CD14-positive monocyte (primary cell): ENCODE results near the gene SLC9A9. TPM values are rescaled to one million over a fixed set of nuclear protein-coding genes. Genes with fewer than 3 reads are reported as not detected.

ENCODE experiments used
- DNase-seq, 3 donors: peaks; one replicate each; pipeline ENCODE4 v3.0.0-alpha.2; 2011 to 2022
- H2AFZ ChIP-seq: 2 replicates; pipeline ENCODE4 v1.6.0; 2012; ENCODE audit warnings: mild to moderate bottlenecking, low read depth, low read length, inconsistent platforms; ENCODE audit not compliant: insufficient read depth, poor library complexity, severe bottlenecking
- H3K27ac ChIP-seq, 2 donors: 1 replicate in 1 of 2; 2 replicates in 1 of 2; pipeline ENCODE4 v1.5.1; 2012 to 2013; ENCODE audit warnings: low read length in 2 of 2, control low read depth in 1 of 2, inconsistent platforms in 1 of 2, low read depth in 1 of 2, mild to moderate bottlenecking in 1 of 2
- H3K27me3 ChIP-seq, 2 donors: one replicate each; pipeline versions ENCODE4 v1.6.0 to v1.6.1; 2011 to 2013; ENCODE audit warnings: low read length in 2 of 2; ENCODE audit not compliant: control insufficient read depth in 2 of 2, insufficient read depth in 2 of 2
- H3K36me3 ChIP-seq, 2 donors: replicated peaks in 1 of 2; 1 replicate in 1 of 2; 2 replicates in 1 of 2; pipeline versions ENCODE4 v1.5.1 to v1.6.1; 2012 to 2013; ENCODE audit warnings: low read length in 2 of 2, control low read depth in 1 of 2, inconsistent platforms in 1 of 2, mild to moderate bottlenecking in 1 of 2; ENCODE audit not compliant: insufficient read depth in 2 of 2, control insufficient read depth in 1 of 2
- H3K4me1 ChIP-seq, 2 donors: 1 replicate in 1 of 2; 2 replicates in 1 of 2; pipeline versions ENCODE4 v1.5.1 to v1.6.1; 2012 to 2013; ENCODE audit warnings: low read length in 2 of 2, control low read depth in 1 of 2, inconsistent platforms in 1 of 2, mild to moderate bottlenecking in 1 of 2, moderate library complexity in 1 of 2; ENCODE audit not compliant: insufficient read depth in 2 of 2, control insufficient read depth in 1 of 2
- H3K4me2 ChIP-seq: replicated peaks from 2 replicates; pipeline ENCODE3; 2012; ENCODE audit warnings: low read length, moderate library complexity, mild to moderate bottlenecking; ENCODE audit not compliant: poor library complexity, severe bottlenecking; ENCODE audit errors: extremely low read depth
- H3K4me3 ChIP-seq, 3 experiments: fragments of 200-600 bp in 1 of 3; sonication (generic) in 1 of 3; replicated peaks in 1 of 3; 1 replicate in 2 of 3; 2 replicates in 1 of 3; pipeline ENCODE4 v1.5.1; 2011 to 2013; ENCODE audit warnings: low read length in 3 of 3, mild to moderate bottlenecking in 3 of 3, control low read depth in 2 of 3, low read depth in 2 of 3, inconsistent platforms in 1 of 3, moderate library complexity in 1 of 3
- H3K79me2 ChIP-seq: 2 replicates; pipeline ENCODE4 v1.6.0; 2012; ENCODE audit warnings: mild to moderate bottlenecking, control low read depth, inconsistent platforms, low read length, moderate library complexity; ENCODE audit not compliant: insufficient read depth
- H3K9ac ChIP-seq: 2 replicates; pipeline ENCODE4 v1.6.0; 2017; ENCODE audit warnings: low read length, mild to moderate bottlenecking; ENCODE audit not compliant: insufficient read depth, poor library complexity, severe bottlenecking
- H3K9me3 ChIP-seq, 2 donors: replicated peaks in 1 of 2; 1 replicate in 1 of 2; 2 replicates in 1 of 2; pipeline versions ENCODE4 v1.5.1 to v1.6.1; 2012 to 2013; ENCODE audit warnings: low read length in 2 of 2, control low read depth in 1 of 2; ENCODE audit not compliant: control insufficient read depth in 1 of 2, insufficient read depth in 1 of 2
- H4K20me1 ChIP-seq: 2 replicates; pipeline ENCODE4 v1.6.0; 2012; ENCODE audit warnings: mild to moderate bottlenecking, low read length, control low read depth, moderate library complexity; ENCODE audit not compliant: insufficient read depth
- H3K27ac Mint-ChIP-seq, 7 donors: one replicate each; pipeline ENCODE4 v1.8.0; 2020; ENCODE audit warnings: mild to moderate bottlenecking in 7 of 7, mixed read lengths in 7 of 7, moderate library complexity in 6 of 7, inconsistent platforms in 2 of 7
- H3K27me3 Mint-ChIP-seq, 3 donors: one replicate each; pipeline ENCODE4 v1.8.0; 2021 to 2022; ENCODE audit warnings: low read depth in 3 of 3, mild to moderate bottlenecking in 3 of 3, mixed read lengths in 3 of 3, moderate library complexity in 3 of 3, inconsistent platforms in 1 of 3
- H3K36me3 Mint-ChIP-seq, 2 donors: one replicate each; pipeline ENCODE4 v1.8.0; 2020; ENCODE audit warnings: mixed read lengths in 2 of 2, inconsistent platforms in 1 of 2, mild to moderate bottlenecking in 1 of 2
- H3K4me1 Mint-ChIP-seq: one replicate; pipeline ENCODE4 v1.8.0; 2020; ENCODE audit warnings: mild to moderate bottlenecking, mixed read lengths
- H3K4me3 Mint-ChIP-seq, 2 donors: one replicate each; pipeline ENCODE4 v1.8.0; 2020; ENCODE audit warnings: mild to moderate bottlenecking in 2 of 2, mixed read lengths in 2 of 2, moderate library complexity in 1 of 2
- H3K9me3 Mint-ChIP-seq, 7 donors: one replicate each; pipeline ENCODE4 v1.8.0; 2020 to 2022; ENCODE audit warnings: mixed read lengths in 7 of 7, mild to moderate bottlenecking in 6 of 7, moderate library complexity in 6 of 7, inconsistent platforms in 2 of 7
- WGBS: methylation state at CpG from one replicate; pipeline ENCODE4 v1.1.5; 2013; ENCODE audit warnings: missing lambda C conversion rate; ENCODE audit not compliant: insufficient coverage; 5-methylcytosine and 5-hydroxymethylcytosine counted together
- intact Hi-C, 2 donors: fragments of 100-400 bp; cut with micrococcal nuclease; formaldehyde crosslinking; loops; one replicate each; pipeline versions ENCODE4 v1.15.0 to v1.15.1; 2023
- polyA plus RNA-seq, 3 donors: library from polyadenylated mRNA; depleted of rRNA in 1 of 3; unstranded in 2 of 3; stranded (reverse) in 1 of 3; fragments of 300-500 nt in 2 of 3; fragments of >200 nt in 1 of 3; fragmentation: Illumina TruSeq in 2 of 3; gene quantifications; 1 replicate in 2 of 3; 2 replicates in 1 of 3; pipeline ENCODE4 v1.2.3, GENCODE V29; 2012 to 2021
- TF ChIP-seq, protein P1 (sequence below): fragments of 200-600 bp; IDR thresholded peaks from one replicate; pipeline ENCODE4 v1.8.0; 2022; ENCODE audit warnings: antibody characterized with exemption, mild to moderate bottlenecking

SLC9A9 gene
- polyA plus RNA-seq, 3 donors: 14.1 to 32.8 (median 27.0) TPM

DNA sequence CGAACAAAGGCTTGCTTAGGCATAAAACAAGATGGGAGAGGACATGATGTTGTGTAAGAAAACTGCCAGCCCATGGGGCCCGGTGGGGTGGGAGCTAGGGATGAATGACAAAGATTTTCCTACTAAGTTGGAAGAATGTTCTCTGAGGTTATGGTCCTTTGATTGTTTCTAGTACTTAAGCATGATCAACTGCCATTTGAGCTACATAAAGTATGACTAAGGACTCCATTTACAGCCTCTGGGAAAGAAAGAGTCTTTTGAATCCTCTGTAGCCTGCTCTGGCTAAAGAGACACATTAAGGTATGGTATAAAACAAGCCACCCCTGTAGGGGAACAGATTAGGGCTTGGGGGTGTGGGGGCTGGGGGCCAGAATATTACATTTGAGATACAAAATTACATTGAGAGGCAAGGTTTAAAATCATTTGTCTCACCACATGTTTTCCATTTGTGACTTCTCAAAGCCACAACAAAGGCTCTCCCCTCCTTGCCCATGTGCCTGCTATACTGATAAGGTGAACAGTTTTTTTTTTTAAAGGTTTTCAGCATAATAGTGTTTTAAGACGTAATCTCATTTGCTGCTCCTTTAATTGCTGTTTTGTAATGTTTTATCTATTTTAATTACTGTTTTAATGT is 405.3 kb downstream of the SLC9A9 start:
- Mint-ChIP-seq H3K27ac (peak overlapping the region; percentile 93 to 99 (median 96)), H3K27me3 (peaks cover 0 to 2% (median 0%) of the 10 kb centered on the region in 3 donors), H3K4me3 (no peak overlapping the region), H3K4me1 (peaks cover 42% of the 10 kb centered on the region), H3K36me3 (peaks cover 24 to 31% of the 10 kb centered on the region in 2 donors), H3K9me3 (peaks cover 0 to 4% (median 0%) of the 10 kb centered on the region in 7 donors)
- H3K79me2 ChIP-seq: no peaks in the 10 kb centered on the region
- DNase-seq: no peak
- no peak overlapping the region for H2AFZ ChIP-seq
- TF ChIP-seq, protein P1, sequence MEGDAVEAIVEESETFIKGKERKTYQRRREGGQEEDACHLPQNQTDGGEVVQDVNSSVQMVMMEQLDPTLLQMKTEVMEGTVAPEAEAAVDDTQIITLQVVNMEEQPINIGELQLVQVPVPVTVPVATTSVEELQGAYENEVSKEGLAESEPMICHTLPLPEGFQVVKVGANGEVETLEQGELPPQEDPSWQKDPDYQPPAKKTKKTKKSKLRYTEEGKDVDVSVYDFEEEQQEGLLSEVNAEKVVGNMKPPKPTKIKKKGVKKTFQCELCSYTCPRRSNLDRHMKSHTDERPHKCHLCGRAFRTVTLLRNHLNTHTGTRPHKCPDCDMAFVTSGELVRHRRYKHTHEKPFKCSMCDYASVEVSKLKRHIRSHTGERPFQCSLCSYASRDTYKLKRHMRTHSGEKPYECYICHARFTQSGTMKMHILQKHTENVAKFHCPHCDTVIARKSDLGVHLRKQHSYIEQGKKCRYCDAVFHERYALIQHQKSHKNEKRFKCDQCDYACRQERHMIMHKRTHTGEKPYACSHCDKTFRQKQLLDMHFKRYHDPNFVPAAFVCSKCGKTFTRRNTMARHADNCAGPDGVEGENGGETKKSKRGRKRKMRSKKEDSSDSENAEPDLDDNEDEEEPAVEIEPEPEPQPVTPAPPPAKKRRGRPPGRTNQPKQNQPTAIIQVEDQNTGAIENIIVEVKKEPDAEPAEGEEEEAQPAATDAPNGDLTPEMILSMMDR: no peak
- H3K36me3 ChIP-seq: peaks cover 0 to 5% of the 10 kb centered on the region in 2 donors
- no peaks in the 10 kb centered on the region for H3K27me3 ChIP-seq
- no peaks in the 10 kb centered on the region for H3K9me3 ChIP-seq
- no peak overlapping the region for H3K4me2 ChIP-seq
- no peaks in the 10 kb centered on the region for H4K20me1 ChIP-seq
- intact Hi-C loops: loop anchor here in 1 of 2 donors (10.0 kb wide), 1 partner anchor 318 kb away; no protein-coding TSS in a partner anchor
- WGBS: 81% methylated on average over 2 of the region's 3 CpGs
- no peak overlapping the region for H3K9ac ChIP-seq
- H3K4me3 ChIP-seq: peak overlapping the region in 1 of 3 experiments; percentile 7
- H3K4me1 ChIP-seq: peaks cover 26 to 29% of the 10 kb centered on the region in 2 donors
- H3K27ac ChIP-seq: peak overlapping the region in 1 of 2 donors; percentile 90

DNA sequence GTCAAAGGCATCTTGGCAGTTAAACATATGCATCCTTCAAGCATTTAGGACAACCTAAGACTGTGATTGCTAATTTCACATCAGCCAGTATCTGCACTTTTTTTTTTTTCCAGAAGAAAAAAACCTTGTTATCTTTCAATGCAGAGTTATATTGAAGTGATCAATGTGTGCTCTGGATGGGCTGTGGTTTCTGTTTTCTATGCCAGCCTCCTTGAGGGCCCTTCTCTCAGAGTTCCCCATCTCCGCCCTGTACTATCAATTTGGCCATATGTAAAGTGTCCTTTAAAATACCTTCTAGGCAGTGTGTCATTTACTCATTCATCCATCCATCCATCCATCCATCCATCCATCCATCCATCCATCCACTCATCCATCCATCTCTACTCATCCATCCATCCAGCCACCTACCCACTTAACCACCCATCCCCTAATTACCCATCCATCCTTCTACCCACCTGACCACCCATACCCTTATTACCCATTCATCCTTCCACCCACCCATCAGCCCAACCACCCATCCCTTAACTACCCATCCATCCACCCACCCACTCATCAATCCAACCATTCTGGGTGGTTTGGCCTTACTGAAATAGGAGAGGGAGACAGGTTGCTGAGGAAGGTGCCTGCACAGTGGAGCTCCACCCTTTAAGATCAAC is 406.6 kb downstream of the SLC9A9 start:
- H3K27me3 ChIP-seq: no peaks in the 10 kb centered on the region
- no peaks in the 10 kb centered on the region for H3K9me3 ChIP-seq
- no peak overlapping the region for H2AFZ ChIP-seq
- H4K20me1 ChIP-seq: no peaks in the 10 kb centered on the region
- peaks cover 42% of the 10 kb centered on the region for H3K4me1 Mint-ChIP-seq
- WGBS: 100% methylated on average over 1 of the region's 1 CpG
- no peak overlapping the region for H3K9ac ChIP-seq
- DNase-seq: no peak
- peaks cover 0 to 4% (median 0%) of the 10 kb centered on the region in 7 donors for H3K9me3 Mint-ChIP-seq
- no peaks in the 10 kb centered on the region for H3K36me3 ChIP-seq
- no peak overlapping the region for H3K4me2 ChIP-seq
- TF ChIP-seq, protein P1: no peak
- intact Hi-C loops: loop anchor here in 1 of 2 donors (10.0 kb wide), 1 partner anchor 317 kb away; no protein-coding TSS in a partner anchor
- H3K27ac Mint-ChIP-seq: peak overlapping the region in 5 of 7 donors; percentile 11 to 96 (median 66)
- H3K27ac ChIP-seq: no peak overlapping the region
- H3K27me3 Mint-ChIP-seq: peaks cover 0 to 2% (median 0%) of the 10 kb centered on the region in 3 donors
- no peaks in the 10 kb centered on the region for H3K79me2 ChIP-seq
- peaks cover 25 to 33% of the 10 kb centered on the region in 2 donors for H3K36me3 Mint-ChIP-seq
- H3K4me3 Mint-ChIP-seq: no peak overlapping the region
- peaks cover 26 to 29% of the 10 kb centered on the region in 2 donors for H3K4me1 ChIP-seq
- H3K4me3 ChIP-seq: no peak overlapping the region
